HG03280 (cell line): ENCODE results near the gene ITGA11.

Source experiments
- ATAC-seq: cut with Tn5 transposase; IDR thresholded peaks from one replicate; pipeline ENCODE4 v1.9.1; 2021; ENCODE audit warnings: mild to moderate bottlenecking, moderate library complexity; ENCODE audit not compliant: unreplicated experiment

The ITGA11 gene

DNA sequence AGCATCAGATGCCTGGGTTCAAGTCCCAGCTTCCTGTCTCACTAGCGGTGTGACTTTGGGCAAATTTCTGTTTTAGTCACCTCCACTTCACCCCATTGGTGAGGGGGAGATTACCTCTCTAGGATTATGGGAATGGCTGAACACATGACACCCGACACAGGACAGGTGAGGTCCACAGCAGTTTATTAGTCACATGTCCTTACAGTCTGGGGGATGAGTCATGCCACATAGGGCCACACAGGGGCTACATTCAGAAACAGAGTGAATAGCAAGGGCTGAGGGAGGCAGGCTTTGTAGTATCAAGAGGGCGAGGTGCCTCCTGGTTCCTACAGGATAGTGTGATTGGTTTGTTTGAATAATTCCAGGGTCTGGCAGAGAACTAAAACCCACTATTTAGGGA, 15.2 kb upstream of the ITGA11 start:
- ATAC-seq = no peak

DNA sequence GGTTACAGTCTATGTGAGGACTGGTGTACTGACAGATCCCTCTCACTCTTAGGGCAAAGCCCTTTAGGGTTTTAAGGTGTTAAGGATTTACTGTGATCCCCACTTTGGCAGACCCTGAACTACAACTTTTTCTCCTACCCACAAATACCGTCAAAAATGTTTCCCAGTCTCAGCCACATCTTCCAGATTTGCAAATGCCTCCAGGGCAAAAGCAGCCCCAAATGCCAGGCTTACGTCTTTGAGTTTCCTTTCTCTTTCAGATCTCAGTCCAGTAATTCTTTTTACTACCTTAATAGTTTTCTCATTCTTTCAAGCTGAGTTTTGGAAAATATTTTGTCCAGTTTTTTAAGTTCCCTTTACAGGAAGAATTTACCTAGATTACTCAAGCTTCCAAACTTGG, 13.4 kb upstream of the ITGA11 start:
- ATAC-seq = no peak

DNA sequence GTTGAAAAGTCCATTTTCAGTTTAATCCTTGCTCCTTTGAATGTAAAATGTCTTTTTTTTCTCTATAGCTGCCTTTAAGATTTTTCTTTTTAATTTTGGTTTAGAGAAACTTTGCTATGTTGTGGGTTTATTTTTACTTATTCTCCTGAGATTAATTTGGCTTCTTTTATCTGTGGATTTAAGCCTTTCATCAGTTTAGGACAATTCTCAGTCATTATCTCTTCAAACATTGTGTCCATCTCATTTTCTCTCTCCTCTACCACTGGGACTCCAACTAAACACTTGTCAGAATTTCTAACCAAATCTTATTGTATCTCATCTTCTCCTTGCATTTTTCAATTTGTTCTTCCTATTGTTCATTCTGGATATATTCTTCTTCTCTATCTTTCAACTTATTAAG, 12.4 kb upstream of the ITGA11 start:
- no peak for ATAC-seq

DNA sequence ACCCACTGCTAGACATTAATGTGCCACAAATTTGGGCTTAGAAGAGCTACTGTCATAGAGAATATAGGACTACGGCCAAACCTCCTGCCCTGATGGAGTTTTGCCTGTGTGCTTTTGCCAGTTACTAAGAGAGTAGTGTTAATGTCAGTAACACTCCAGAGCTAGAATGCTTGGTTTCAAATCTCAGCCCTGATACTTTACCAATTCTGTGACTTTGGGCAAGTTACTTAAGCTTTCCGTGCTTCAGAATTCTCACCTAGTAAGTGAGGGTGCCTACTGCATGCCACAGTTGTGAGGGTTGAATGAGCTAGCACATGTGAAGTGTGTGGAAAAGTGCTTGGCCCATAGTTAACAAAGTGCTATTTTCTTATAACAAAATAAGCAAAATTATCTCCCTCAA, 10.9 kb upstream of the ITGA11 start:
- no peak for ATAC-seq

DNA sequence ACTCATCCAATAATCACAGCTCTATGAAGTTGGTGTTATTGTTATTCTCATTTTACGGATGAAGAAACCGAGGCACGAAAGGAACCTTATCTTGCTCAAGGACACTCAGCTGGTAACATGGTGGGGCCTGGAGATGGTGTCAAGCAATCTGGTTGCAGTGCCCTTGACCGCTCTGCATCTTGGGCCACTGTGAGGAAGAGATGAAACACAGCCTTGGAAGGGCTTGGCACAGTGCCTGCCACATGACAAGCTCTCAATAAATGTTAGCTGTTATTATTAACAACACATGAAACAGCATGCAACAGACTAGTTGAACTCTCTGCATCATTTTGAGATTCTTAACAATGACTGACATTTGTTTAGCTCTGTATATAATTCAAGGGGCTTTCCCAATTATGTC, 10.1 kb upstream of the ITGA11 start:
- no peak for ATAC-seq

DNA sequence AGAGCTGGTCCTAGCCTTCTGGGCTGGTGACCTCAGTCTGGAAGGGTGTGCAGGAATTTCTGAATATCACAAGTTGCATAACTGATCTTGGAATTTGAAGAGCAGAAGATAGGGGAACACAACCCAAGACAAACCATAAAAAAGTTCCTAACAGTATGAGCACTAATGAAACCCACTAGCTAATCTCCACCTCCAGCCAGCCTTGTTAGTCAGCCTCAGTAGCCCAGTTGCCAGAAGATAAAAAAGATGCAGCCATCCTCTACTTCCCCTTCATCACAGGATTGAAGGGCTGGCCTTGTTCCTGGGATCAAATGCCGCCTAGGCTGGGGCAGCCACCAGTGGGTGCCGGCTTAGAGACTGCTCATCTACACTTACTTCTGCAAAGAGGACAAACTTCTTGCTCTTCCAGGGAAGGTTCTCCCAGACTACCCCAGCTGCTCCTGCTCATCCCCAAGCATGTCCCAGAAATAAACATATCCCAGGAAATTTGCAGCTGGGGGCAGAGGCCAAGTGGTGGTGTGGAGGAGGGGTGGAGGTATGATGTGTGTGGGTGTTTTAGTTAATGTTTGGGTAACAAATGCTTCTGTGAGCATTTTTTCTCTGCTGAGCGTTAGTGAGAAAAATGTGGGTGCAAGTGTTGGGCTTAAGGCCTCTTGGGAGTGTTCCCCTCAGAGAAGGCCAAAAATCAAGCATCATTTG, 9.2 kb upstream of the ITGA11 start:
- ATAC-seq = no peak

DNA sequence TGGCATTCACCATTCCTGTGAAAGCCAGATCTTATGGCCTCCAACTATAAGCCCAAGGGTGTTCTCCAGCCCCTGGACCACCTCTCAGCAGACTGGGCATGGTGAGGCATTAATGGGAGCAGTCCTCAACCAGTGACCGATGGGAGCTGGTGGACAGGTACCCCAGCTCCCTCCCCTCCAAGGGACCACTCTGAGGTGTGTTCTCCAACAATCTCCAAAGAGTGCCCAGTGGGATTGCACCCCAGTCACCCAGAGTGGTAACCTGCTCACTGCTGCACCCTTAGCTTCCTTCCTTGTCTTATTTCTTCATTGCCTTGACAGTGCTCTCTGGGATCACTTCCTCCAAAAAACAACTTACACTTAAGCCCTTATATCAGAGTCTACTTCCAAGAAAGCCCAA, 8.2 kb upstream of the ITGA11 start:
- ATAC-seq = no peak

DNA sequence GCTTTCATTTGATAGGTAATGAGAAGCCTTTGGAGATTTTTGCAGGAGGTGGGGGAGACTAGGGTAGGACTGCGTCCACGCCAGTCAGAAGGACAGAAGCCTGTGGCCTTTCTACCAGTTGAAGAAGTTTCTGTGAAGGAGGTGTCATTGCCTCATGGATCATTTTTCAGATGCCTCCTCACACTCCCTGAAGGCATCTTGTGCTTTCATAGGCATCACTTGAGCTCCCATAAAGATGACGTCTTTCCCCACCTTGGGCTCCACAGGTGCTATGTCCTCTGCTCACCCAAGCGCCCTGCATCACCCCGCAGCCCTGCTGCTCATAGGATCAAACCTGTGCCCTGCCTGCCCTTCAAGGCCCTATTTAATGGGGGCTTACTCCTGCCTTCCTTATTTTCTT, 7.5 kb upstream of the ITGA11 start:
- no peak for ATAC-seq

DNA sequence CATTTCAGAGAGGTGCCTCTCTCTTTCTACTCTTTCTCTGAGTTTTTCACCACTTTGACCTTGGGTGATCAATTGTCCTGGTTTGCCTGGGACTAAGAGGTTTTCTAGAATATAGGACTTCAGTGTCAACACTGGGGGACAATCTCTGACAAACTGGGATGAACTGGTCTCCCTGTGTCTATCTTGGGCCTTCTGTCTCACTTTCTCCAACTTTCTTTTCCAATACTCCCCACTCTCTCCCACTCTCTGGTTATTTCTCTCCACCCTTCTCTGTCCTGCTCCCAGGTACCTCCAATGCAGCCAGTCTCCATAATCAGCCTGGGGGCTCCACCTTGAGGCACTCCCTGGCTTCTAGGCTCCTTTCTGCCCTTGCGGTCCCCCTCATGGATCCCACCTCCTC, 4.7 kb upstream of the ITGA11 start:
- ATAC-seq = no peak

DNA sequence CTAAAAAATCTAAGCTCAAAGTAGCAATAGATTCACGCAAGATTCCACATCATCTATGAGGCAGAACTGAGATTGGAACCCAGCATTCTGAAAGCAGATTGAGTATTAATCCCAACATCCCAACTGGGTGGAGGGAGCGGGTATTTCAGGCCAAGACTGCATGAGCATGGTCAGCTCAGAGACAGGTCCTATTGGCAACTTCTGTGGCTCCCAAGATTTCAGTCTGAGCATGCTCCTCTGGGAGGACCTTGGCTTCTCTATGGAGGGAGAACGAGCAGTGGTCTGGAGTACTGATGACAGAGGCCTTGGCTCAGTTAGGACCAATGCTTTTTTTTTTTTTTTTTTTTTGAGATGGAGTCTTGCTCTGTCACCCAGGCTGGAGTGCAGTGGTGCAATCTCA, 4.0 kb upstream of the ITGA11 start:
- no peak for ATAC-seq

DNA sequence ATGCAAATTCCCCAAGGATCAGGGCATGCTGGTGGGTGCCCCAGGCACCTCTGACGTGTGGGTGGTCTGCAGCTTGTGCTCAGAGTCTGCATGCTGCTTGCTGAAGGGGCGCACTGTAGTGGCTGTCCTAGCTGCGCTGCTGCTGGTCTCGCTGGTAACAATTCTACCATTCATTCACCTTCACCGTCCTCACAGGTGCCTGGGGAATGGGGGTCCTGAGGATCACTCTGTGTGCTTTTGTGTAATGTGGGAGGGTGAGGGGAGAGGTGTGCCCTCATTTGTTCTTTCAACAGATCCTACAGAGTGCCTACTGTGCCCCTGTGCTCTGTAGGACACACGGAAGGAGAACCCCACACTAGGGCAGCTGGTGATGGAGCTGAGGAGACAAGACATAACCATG, 2.1 kb upstream of the ITGA11 start:
- ATAC-seq = no peak

DNA sequence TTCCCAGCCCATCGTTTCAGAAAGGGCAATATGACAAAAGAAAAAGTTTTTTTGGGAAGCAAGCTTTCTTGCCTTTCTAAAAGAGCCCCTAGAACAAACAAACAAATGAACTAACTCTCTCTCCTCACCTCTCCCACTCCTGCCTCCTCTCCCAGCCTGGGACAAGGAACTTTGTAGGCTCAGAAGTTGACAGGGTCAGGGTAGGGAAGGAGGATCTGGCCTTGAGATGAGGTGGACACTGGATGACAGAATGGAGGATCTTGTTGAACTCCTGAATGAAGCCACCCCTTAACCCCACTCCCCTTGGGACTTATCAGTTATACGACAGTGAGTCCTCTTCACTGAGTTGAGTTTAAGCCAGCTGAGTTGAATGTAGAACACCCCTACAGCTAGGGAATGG, 1.6 kb upstream of the ITGA11 start:
- ATAC-seq = no peak

DNA sequence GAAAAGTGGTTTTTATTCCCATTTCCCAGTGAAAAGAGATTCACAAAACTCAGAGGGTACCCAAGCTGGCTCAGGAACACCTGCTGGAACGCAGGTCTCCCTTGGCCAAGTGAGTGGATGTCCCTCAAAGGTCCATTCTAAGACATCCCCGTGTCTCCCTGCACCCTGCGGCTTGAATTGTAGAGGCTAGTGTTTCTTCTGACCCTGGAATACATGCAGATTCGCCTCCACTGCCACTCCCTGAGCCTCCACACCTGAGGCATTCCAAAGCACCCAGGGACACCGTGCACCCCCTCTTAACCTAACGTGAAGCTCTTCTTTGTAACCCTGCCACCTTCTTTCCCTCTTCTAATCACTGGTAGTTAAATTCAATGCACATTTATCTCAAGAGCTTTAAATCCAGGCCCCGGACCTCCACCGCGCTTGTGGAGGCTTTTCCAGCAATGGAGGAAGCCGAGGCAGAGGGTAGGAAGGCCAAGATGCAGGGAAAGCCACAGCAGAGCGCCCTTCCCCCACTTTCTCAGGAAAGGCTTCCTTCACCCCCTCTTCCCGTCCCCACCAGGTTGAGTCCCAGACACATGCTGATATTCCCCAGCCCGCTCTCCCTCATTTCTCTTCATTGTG, 590 bp upstream of the ITGA11 start:
- no peak for ATAC-seq

DNA sequence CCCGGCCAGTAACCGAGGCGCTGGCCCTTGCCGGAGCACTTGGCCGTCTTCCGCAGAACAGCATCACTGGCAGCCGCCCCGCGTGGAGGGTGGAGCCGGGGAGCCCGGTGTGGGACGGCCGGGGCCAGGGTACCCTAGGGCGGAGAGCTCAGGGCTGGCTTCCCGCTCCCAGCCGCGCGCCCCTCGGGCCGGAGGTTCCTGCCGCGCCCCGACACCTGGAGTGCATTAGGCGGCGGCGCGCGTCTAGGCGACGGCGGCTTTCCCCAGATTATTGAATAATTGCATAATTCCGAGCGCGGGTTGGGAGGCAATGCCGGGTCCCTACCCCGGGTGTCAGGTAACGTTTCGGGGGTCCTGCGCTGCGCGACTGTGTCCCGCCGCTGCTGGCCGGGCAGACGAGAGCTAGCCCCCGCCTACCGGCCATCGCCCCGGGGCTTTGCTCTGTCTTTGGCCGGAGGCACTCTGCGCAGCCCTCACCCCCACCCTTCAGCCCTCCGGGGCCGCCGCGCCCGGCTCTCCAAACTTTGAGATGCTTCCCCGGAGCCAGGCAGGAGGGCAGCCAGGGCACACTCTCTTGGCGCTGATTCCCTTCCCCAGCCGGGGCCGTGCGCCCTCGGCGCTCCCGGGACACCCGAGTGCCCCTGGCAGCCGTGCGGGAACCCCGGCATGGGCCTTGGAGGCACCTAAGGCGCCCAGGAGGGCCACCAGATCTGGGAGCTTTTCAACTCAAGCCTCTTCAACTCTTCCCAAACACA, 749 bp downstream of the ITGA11 start:
- no peak for ATAC-seq

DNA sequence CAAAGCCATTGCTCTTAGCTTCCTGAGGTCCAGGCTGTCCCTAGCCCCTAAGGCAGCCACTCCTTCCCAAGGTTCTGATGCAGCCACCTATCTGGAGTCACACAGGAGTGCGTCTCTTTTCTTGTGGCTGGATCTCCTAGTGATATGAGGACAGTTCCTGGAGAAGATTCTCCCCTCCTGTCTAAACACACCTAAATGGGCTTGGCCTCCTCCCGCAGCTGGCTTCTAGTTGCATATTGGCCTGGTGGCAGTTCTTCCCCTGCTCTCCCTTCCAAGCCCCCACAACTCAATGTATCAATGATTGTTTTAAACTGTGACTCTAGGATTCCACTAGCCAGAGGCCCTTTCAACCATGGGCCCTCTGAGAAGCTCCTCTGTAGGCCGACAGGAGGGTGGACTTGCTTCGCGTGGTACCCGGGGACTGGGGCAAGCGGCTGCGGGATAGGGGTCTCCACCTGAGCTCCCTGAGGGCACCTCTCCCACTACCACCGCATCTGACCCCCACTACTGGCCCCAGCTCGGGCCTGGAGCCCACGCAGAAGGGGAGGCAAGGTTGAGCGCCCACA, 1.4 kb downstream of the ITGA11 start:
- no peak for ATAC-seq

DNA sequence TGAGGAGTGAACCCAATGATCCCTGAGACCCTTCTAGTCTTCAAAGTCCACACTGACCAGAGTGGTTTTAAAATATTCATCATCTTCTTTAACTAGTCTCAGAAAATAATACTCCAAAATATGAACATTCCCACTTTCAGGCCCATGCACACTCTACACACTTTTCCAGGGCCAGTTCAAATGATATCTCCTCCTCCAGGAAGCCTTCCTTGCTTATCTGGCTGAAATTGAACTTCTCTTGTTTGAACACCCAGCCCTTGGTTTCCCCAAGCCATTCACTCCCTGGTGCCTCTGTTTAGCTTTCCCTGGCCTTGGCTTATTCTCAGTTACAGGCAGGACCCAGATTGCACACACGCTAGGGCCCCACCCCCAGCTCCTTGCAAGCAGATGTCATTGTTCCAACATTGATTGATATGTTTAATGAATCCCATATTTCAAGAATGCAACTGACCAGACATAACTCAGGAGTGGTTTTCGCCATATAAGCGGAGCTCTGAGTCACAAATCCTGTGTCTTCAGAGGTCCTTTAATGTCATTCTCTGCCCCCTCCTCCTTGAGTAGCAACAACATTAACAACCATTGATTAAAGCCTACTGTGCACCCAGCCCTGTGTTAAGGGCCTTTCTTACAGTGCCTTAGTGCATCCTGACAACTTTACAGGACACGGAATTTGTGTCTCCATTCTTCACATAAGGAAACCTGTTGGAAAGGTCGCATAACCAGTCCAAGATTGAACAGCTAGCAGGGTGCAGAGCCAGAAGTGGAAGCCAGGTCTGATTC, 2.1 kb downstream of the ITGA11 start:
- no peak for ATAC-seq

DNA sequence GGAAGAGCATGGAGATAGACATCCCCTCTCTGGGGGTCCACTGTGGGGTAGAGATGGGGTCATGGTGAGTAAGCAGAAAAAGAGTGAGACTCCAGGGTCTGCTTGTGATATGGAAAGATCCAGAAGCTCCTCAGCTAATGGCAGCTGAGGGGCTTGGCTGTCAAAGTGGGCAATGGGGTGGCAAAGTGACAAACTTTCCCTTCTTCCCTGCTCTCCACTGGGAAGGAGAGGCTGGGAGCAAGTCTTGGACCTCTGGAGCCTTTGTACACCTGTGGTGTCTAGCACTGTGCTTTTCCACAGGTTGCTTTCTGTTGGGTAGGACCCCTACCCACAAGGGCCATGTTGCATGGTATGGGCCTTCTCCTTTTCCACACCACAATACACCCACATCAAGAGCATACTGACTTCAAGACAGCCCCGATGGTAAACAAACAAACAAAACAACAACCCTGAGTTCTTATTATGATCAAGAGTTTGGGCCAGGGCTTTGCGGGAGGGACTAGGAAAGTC, 3.5 kb downstream of the ITGA11 start:
- no peak for ATAC-seq

DNA sequence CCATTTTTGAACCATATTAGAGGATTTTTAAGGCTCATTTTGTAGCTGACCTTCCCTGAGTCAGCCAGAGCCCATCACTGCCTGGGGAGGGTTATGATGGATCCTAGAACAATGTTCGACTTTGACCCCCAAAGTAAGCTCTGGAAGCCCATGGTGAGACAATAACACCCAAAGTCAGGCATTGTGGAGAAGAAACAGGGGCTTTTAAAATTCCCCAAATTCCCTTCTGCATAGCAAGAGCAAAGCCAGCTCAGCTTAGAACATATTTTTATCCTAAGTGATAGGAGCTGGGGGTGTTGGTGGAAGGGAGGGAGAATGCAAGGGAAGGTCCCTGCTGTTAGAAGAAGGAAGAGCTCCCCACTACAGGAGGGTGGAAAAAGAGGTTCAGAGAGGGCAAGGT, 4.0 kb downstream of the ITGA11 start:
- no peak for ATAC-seq

DNA sequence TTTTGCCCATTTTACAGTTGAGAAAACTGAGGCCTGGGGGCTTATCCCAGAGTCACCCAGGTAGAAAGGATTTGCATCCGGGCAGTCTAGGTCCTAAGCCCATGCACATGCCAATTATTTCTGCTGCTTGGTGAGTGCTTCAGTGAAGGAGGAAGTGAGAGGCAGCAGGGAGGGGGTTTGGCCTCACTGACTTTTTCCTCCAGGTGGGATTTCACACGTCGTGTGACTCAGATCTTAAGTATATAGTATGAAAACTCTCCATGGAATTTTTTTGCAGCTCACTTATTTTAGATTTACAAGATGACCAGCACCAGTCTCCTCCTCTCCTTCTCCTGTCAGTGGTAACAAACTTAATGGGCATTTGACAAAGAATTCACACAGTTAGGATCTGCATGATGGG, 4.6 kb downstream of the ITGA11 start:
- ATAC-seq = no peak

DNA sequence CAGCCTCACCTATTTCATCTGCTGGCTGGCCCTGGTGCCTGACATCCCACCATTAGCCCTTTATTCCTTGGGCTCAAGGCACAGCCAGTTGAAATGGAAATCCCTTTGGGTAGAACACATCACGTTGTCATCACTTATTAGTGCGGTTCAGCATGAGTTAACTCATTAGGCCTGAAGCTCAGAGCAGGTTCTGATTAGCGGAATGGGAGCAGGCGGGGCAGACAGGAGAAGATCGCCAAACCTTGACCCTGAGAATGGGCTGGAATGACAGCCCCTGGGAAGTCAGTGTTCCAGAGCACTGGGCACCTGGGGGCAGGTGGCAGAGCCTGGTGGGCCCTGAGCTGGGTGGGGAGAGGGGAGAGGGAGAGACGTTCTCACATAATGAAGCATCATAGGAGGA, 5.8 kb downstream of the ITGA11 start:
- no peak for ATAC-seq

DNA sequence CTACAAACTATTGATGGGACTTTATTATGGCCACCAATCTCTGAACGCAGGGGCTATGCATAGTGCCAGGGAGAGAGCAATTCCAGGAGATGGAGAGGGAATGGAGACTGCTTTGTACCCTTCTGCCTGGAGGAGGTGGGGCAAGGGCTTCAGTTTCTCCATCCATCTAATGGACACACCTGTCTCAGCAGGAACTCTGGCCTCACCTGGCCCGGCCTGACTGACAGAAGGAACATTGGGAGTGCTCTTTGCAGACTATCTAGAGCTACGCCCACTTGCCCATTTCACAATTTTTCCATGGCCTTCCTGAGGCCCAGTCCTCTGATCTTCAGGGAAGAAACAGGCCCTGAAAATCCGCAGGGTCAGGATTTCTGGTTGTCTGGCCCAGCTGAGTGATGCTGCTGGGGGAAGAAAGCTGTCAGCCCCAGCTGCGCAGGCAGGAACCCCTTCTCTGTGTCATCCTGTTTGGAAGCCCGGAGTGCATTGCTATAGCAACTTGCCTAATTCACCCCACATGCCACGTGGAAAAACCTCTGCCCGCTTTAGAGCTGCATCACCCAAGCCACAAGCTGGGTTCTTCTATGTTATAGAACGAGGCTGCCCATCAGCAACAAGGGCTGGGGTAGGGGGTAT, 6.4 kb downstream of the ITGA11 start:
- ATAC-seq = no peak
